ENCODE measurements around the gene PAK1IP1.
"Not testable (repeated sequence)": the region's sequence is repeated elsewhere in the genome, so short reads cannot be mapped to it uniquely, and the experiment has no call there.

PAK1IP1 gene

DNA sequence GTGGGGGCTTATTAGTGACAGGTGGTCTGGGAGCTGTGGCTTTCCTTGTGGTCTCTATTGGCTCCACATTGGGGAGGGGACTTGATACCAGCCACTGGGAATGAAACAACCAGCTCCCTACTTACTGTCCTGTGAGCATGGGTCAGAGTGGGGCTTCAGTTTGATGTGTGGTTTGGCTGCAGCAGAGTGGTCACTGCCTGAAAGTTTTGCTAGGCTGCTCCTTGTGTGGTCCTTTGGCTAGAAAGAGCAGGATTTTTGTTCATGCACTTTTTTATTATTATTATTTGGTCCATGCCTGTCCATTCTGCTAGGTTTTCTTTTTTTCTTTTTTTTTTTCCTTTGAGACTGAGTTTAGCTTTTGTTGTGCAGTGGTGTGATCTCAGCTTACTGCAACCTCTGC, 45.3 kb downstream of the PAK1IP1 start:
- Histone ChIP-seq H3K4me1 (ENCODE audit: control insufficient read depth, low read length) (no peaks in the 10 kb centered on the region), H3K9me2 (replicated peaks; ENCODE audit: control insufficient read depth, low read length) (no peaks in the 10 kb centered on the region), H3K9me3 (ENCODE audit: control insufficient read depth, insufficient read depth, low read length) (no peaks in the 10 kb centered on the region; the same call in 1 of the 2 replicates), H3K27me3 (ENCODE audit: control insufficient read depth, low read length) (no peaks in the 10 kb centered on the region), H3K4me2 (ENCODE audit: low read length) (no peak overlapping the region), H3K27ac (ENCODE audit: low read depth, low read length) (no peak overlapping the region), H3K79me2 (ENCODE audit: control insufficient read depth, low read length) (no peaks in the 10 kb centered on the region), H3K36me3 (ENCODE audit: control insufficient read depth, low read length) (no peaks in the 10 kb centered on the region), H3K4me3 (ENCODE audit: low read length) (no peak overlapping the region), H4K20me1 (ENCODE audit: control insufficient read depth, insufficient read depth, low read depth, low read length) (no peaks in the 10 kb centered on the region), H3F3A (ENCODE audit: control insufficient read depth, insufficient read depth) (0 out of 2 replicates have a peak, but pooled peaks cover 2% of the 10 kb centered on the region)
- TF ChIP-seq EZH2phosphoT487 (IDR thresholded peaks at IDR 0.05; ENCODE audit: borderline replicate concordance, low read length) (no peak), CTCF (IDR thresholded peaks at IDR 0.05; ENCODE audit: low read depth, low read length, poor library complexity, severe bottlenecking) (no peak)

DNA sequence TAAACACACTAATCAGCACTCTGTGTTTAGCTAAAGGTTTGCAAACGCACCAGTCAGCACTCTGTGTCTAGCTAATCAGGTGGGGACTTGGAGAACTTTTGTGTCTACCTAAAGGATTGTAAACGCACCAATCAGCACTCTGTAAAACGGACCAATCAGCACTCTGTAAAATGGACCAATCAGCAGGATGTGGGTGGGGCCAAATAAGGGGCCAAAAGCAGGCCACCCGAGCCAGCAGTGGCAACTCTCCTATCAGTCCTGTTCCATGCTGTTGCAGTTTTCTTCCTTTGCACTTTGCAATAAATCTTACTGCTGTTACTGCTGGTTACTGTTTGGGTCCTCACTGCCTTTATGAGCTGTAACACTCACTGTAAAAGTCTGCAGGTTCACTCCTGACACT, 46.9 kb downstream of the PAK1IP1 start:
- not testable (repeated sequence) for H3K27me3 ChIP-seq (ENCODE audit: control insufficient read depth, low read length); H3K36me3 ChIP-seq (ENCODE audit: control insufficient read depth, low read length); H3K4me1 ChIP-seq (ENCODE audit: control insufficient read depth, low read length); H3K9me3 ChIP-seq (ENCODE audit: control insufficient read depth, insufficient read depth, low read length); H3K4me3 ChIP-seq (ENCODE audit: low read length); H4K20me1 ChIP-seq (ENCODE audit: control insufficient read depth, insufficient read depth, low read depth, low read length); H3K9me2 ChIP-seq (replicated peaks; ENCODE audit: control insufficient read depth, low read length); H3K79me2 ChIP-seq (ENCODE audit: control insufficient read depth, low read length); H3K27ac ChIP-seq (ENCODE audit: low read depth, low read length); H3F3A ChIP-seq (ENCODE audit: control insufficient read depth, insufficient read depth); H3K4me2 ChIP-seq (ENCODE audit: low read length)

DNA sequence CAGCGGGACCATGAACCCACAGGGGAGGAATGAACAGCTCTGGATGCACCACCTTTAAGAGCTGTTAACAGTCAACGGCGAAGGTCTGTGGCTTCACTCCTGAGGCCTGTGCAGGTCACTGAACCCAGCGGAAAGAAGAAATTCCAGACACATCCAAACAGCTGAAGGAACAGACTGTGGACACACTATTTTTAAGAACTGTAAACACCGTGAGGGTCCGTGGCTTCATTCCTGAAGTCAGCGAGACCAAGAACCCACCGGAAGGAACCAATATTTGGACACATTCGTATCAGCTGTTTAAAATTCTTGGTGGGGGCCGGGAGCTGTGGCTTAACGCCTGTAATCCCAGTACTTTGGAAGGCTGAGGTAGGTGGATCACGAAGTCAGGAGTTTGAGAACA, 47.5 kb downstream of the PAK1IP1 start:
- H3K27me3 ChIP-seq (ENCODE audit: control insufficient read depth, low read length) = no peaks in the 10 kb centered on the region
- H3K4me2 ChIP-seq (ENCODE audit: low read length) = no peak overlapping the region
- TF ChIP-seq EZH2phosphoT487 (IDR thresholded peaks at IDR 0.05; ENCODE audit: borderline replicate concordance, low read length) (no peak), CTCF (IDR thresholded peaks at IDR 0.05; ENCODE audit: low read depth, low read length, poor library complexity, severe bottlenecking) (no peak)
- H3K4me3 ChIP-seq (ENCODE audit: low read length) = no peak overlapping the region
- no peaks in the 10 kb centered on the region for H3F3A ChIP-seq (ENCODE audit: control insufficient read depth, insufficient read depth)
- no peaks in the 10 kb centered on the region; the same call in 1 of the 2 replicates for H3K9me3 ChIP-seq (ENCODE audit: control insufficient read depth, insufficient read depth, low read length)
- H3K36me3 ChIP-seq (ENCODE audit: control insufficient read depth, low read length) = peaks cover 2% of the 10 kb centered on the region; the same call in 1 of the 2 replicates
- no peaks in the 10 kb centered on the region for H4K20me1 ChIP-seq (ENCODE audit: control insufficient read depth, insufficient read depth, low read depth, low read length)
- H3K79me2 ChIP-seq (ENCODE audit: control insufficient read depth, low read length) = peaks cover 7% of the 10 kb centered on the region
- no peak overlapping the region for H3K27ac ChIP-seq (ENCODE audit: low read depth, low read length)
- H3K9me2 ChIP-seq (replicated peaks; ENCODE audit: control insufficient read depth, low read length) = no peaks in the 10 kb centered on the region
- H3K4me1 ChIP-seq (ENCODE audit: control insufficient read depth, low read length) = peaks cover 10% of the 10 kb centered on the region

DNA sequence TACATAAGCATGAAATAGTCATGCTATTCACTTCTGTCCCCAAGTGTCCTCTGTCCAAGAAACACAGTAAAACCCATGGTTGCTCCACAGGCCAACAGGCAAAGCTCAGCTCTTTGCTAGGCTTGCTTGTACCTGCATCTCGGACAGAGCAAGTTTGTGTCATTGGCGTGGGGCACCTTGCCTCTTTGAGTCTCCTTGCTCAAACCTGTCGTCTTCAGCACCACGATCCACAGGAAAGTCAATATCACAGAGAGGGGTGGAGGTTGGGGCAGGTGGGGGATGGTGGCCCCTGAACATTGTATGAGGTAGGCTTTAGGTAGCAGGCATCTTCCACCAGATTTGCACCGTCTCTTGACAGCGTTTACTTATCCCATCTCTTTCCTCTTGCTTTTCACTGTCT, 48.7 kb downstream of the PAK1IP1 start:
- H3K4me3 ChIP-seq (ENCODE audit: low read length) = no peak overlapping the region
- no peaks in the 10 kb centered on the region; the same call in 1 of the 2 replicates for H3K9me3 ChIP-seq (ENCODE audit: control insufficient read depth, insufficient read depth, low read length)
- H3K79me2 ChIP-seq (ENCODE audit: control insufficient read depth, low read length) = peaks cover 17% of the 10 kb centered on the region
- H3K4me1 ChIP-seq (ENCODE audit: control insufficient read depth, low read length) = peaks cover 12% of the 10 kb centered on the region
- no peaks in the 10 kb centered on the region for H3K27me3 ChIP-seq (ENCODE audit: control insufficient read depth, low read length)
- TF ChIP-seq CTCF (IDR thresholded peaks at IDR 0.05; ENCODE audit: low read depth, low read length, poor library complexity, severe bottlenecking) (no peak), EZH2phosphoT487 (IDR thresholded peaks at IDR 0.05; ENCODE audit: borderline replicate concordance, low read length) (no peak)
- no peaks in the 10 kb centered on the region for H4K20me1 ChIP-seq (ENCODE audit: control insufficient read depth, insufficient read depth, low read depth, low read length)
- no peak overlapping the region for H3K4me2 ChIP-seq (ENCODE audit: low read length)
- no peaks in the 10 kb centered on the region for H3K9me2 ChIP-seq (replicated peaks; ENCODE audit: control insufficient read depth, low read length)
- no peak overlapping the region for H3K27ac ChIP-seq (ENCODE audit: low read depth, low read length)
- no peaks in the 10 kb centered on the region for H3F3A ChIP-seq (ENCODE audit: control insufficient read depth, insufficient read depth)
- H3K36me3 ChIP-seq (ENCODE audit: control insufficient read depth, low read length) = peaks cover 4% of the 10 kb centered on the region; the same call in 1 of the 2 replicates
